GM23338 (cell line): ENCODE data around the gene MAPK14. TPM values are rescaled to one million over a fixed set of nuclear protein-coding genes. Genes with fewer than 3 reads are reported as not detected.

ENCODE experiments used
- ATAC-seq: fragments of 200-7000 bp; cut with Tn5 transposase; 3 replicates; pipeline ENCODE4 v1.9.1; 2020
- DNase-seq: peaks from one replicate; pipeline ENCODE4 v3.0.0-alpha.2; 2015; ENCODE audit warnings: low spot score
- H2AFZ ChIP-seq: fragments of 200-600 bp; sonication (generic); 2 replicates; pipeline ENCODE4 v1.8.0; 2016; ENCODE audit warnings: antibody characterized with exemption, mild to moderate bottlenecking, moderate library complexity
- H3F3A ChIP-seq: fragments of 200-600 bp; sonication (generic); replicated peaks from 2 replicates; pipeline ENCODE4 v1.8.0; 2017; ENCODE audit warnings: antibody characterized with exemption, mixed run types, low read depth
- H3K27ac ChIP-seq: fragments of 200-600 bp; sonication (generic); 2 replicates; pipeline ENCODE4 v1.6.1; 2016; ENCODE audit warnings: low read depth
- H3K27me3 ChIP-seq: fragments of 200-600 bp; sonication (generic); 2 replicates; pipeline ENCODE4 v1.8.0; 2016; ENCODE audit warnings: mild to moderate bottlenecking, mixed run types, moderate library complexity; ENCODE audit not compliant: insufficient read depth
- H3K36me3 ChIP-seq: fragments of 200-600 bp; sonication (generic); 2 replicates; pipeline ENCODE4 v1.8.0; 2016; ENCODE audit warnings: mild to moderate bottlenecking; ENCODE audit not compliant: insufficient read depth
- H3K4me1 ChIP-seq: fragments of 200-600 bp; sonication (generic); 2 replicates; pipeline ENCODE4 v1.8.0; 2016; ENCODE audit warnings: mild to moderate bottlenecking, moderate library complexity; ENCODE audit not compliant: insufficient read depth
- H3K4me2 ChIP-seq: fragments of 200-600 bp; sonication (generic); 2 replicates; pipeline ENCODE4 v1.7.1; 2017; ENCODE audit warnings: mixed run types
- H3K4me3 ChIP-seq: fragments of 200-600 bp; sonication (generic); 2 replicates; pipeline ENCODE4 v1.6.1; 2016; ENCODE audit warnings: mixed run types
- H3K79me2 ChIP-seq: fragments of 200-600 bp; sonication (generic); replicated peaks from 2 replicates; pipeline ENCODE4 v1.8.0; 2017; ENCODE audit warnings: mild to moderate bottlenecking; ENCODE audit not compliant: insufficient read depth
- H3K9me2 ChIP-seq: fragments of 200-600 bp; sonication (generic); 2 replicates; pipeline ENCODE4 v1.8.0; 2017; ENCODE audit not compliant: insufficient read depth
- H4K20me1 ChIP-seq: fragments of 200-600 bp; sonication (generic); replicated peaks from 2 replicates; pipeline ENCODE4 v1.8.0; 2017; ENCODE audit warnings: mild to moderate bottlenecking; ENCODE audit not compliant: insufficient read depth
- H3K27ac Mint-ChIP-seq: 2 replicates; pipeline ENCODE4 v1.8.0; 2020; ENCODE audit warnings: inconsistent platforms, mild to moderate bottlenecking, moderate library complexity, mixed read lengths
- H3K27me3 Mint-ChIP-seq: 3 replicates; pipeline ENCODE4 v1.8.0; 2022; ENCODE audit warnings: low read depth, mild to moderate bottlenecking, moderate library complexity, mixed read lengths, inconsistent platforms; ENCODE audit not compliant: insufficient read depth, poor library complexity
- H3K36me3 Mint-ChIP-seq: 3 replicates; pipeline ENCODE4 v1.8.0; 2021; ENCODE audit warnings: low read depth, mild to moderate bottlenecking, inconsistent platforms, moderate library complexity, mixed read lengths
- H3K4me1 Mint-ChIP-seq: 3 replicates; pipeline ENCODE4 v1.8.0; 2020; ENCODE audit warnings: mild to moderate bottlenecking, inconsistent platforms, mixed read lengths
- H3K4me3 Mint-ChIP-seq: 3 replicates; pipeline ENCODE4 v1.8.0; 2021; ENCODE audit warnings: moderate library complexity, mild to moderate bottlenecking, inconsistent platforms, mixed read lengths
- H3K9me3 Mint-ChIP-seq: 3 replicates; pipeline ENCODE4 v1.8.0; 2020; ENCODE audit warnings: moderate library complexity, mild to moderate bottlenecking, inconsistent platforms, mixed read lengths
- CREB1 ChIP-seq: fragments of 250-450 bp; sonication (Bioruptor Pico); IDR thresholded peaks from 2 replicates; pipeline ENCODE4 v1.5.0; 2020; ENCODE audit warnings: low read depth, mild to moderate bottlenecking, moderate library complexity
- ETS1 ChIP-seq: IDR thresholded peaks from 2 replicates; pipeline ENCODE4 v1.6.1; 2016; ENCODE audit warnings: antibody characterized with exemption
- EZH2 ChIP-seq: fragments of 200-600 bp; sonication (generic); IDR thresholded peaks from one replicate; pipeline ENCODE4 v1.8.0; 2017; ENCODE audit warnings: antibody characterized with exemption, mild to moderate bottlenecking, low read depth; ENCODE audit not compliant: unreplicated experiment
- EZH2phosphoT487 ChIP-seq: fragments of 200-600 bp; sonication (generic); IDR thresholded peaks from one replicate; pipeline ENCODE4 v1.8.1; 2018; ENCODE audit warnings: antibody characterized with exemption; ENCODE audit not compliant: unreplicated experiment
- JUNB ChIP-seq: IDR thresholded peaks from one replicate; pipeline ENCODE4 v1.6.1; 2016; ENCODE audit warnings: antibody characterized with exemption; ENCODE audit not compliant: unreplicated experiment
- POLR2AphosphoS5 ChIP-seq: IDR thresholded peaks from 2 replicates; pipeline ENCODE4 v1.6.1; 2016; ENCODE audit warnings: antibody characterized with exemption, low read depth
- STAT1 ChIP-seq: IDR thresholded peaks from one replicate; pipeline ENCODE4 v1.6.1; 2016; ENCODE audit warnings: antibody characterized with exemption; ENCODE audit not compliant: unreplicated experiment
- ZNF331 ChIP-seq: fragments of 250-450 bp; sonication (Bioruptor Pico); IDR thresholded peaks from 2 replicates; pipeline ENCODE4 v1.5.0; 2020; ENCODE audit warnings: low read depth, mild to moderate bottlenecking, moderate library complexity
- polyA plus RNA-seq: library from polyadenylated mRNA; unstranded; fragments of >200 nt; fragmentation: Nextera tagmentation; extraction: Ambion mirVana; gene quantifications from 2 replicates; pipeline ENCODE4 v1.2.1, GENCODE V29; 2016
- total RNA-seq: library from RNA; depleted of rRNA; stranded (reverse); fragments of >200 nt; shearing (Covaris generic); gene quantifications from 2 replicates; pipeline ENCODE4 v1.2.3, GENCODE V29; 2014
- TF ChIP-seq, protein P1 (sequence below): fragments of 250-450 bp; sonication (Bioruptor Pico); IDR thresholded peaks from 2 replicates; pipeline ENCODE4 v1.5.0; 2020; ENCODE audit warnings: mild to moderate bottlenecking, moderate library complexity

Gene MAPK14
- total and polyA plus RNA-seq, 2 experiments from 2014 or later, result 8.8 to 44.5 TPM

DNA sequence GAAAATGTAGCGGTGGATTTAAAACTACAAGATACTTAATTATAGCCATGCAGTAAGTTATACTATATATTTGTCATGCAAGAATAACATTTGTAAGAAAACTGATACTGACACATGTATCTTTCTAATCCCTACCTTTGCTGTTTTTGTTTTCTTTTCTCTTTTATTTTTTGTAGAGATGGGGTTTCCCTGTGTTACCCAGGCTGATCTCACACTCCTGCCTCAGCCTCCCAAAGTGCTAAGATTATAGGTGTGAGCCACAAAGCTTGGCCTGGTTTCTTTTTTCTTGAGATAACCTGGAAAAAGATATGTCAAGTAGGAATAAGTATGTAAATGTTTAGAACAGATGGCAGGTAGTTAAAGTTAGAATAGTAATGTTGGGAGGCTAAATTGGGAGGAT lies 44.1 kb downstream of the MAPK14 start:
- peaks cover 10% of the 10 kb centered on the region for H4K20me1 ChIP-seq

More for the DNA sequence above, 44.1 kb downstream of the MAPK14 start:
- H3K36me3 ChIP-seq, result no peaks in the 10 kb centered on the region
- no peak overlapping the region for H3K4me2 ChIP-seq
- no peaks in the 10 kb centered on the region for H3K36me3 Mint-ChIP-seq
- H3K4me3 ChIP-seq, result no peak overlapping the region
- H3K27ac ChIP-seq, result no peak overlapping the region
- no peak overlapping the region for H3K27ac Mint-ChIP-seq
- H3K79me2 ChIP-seq, result peaks cover 24% of the 10 kb centered on the region
- no peak overlapping the region for H3K4me3 Mint-ChIP-seq
- H3F3A ChIP-seq, result no peaks in the 10 kb centered on the region
- TF ChIP-seq ZNF331 (CRISPR knock-in tag) (no peak), EZH2phosphoT487 (no peak), JUNB (no peak), CREB1 (no peak), ETS1 (no peak), STAT1 (no peak), POLR2AphosphoS5 (no peak), EZH2 (no peak)
- TF ChIP-seq, protein P1, sequence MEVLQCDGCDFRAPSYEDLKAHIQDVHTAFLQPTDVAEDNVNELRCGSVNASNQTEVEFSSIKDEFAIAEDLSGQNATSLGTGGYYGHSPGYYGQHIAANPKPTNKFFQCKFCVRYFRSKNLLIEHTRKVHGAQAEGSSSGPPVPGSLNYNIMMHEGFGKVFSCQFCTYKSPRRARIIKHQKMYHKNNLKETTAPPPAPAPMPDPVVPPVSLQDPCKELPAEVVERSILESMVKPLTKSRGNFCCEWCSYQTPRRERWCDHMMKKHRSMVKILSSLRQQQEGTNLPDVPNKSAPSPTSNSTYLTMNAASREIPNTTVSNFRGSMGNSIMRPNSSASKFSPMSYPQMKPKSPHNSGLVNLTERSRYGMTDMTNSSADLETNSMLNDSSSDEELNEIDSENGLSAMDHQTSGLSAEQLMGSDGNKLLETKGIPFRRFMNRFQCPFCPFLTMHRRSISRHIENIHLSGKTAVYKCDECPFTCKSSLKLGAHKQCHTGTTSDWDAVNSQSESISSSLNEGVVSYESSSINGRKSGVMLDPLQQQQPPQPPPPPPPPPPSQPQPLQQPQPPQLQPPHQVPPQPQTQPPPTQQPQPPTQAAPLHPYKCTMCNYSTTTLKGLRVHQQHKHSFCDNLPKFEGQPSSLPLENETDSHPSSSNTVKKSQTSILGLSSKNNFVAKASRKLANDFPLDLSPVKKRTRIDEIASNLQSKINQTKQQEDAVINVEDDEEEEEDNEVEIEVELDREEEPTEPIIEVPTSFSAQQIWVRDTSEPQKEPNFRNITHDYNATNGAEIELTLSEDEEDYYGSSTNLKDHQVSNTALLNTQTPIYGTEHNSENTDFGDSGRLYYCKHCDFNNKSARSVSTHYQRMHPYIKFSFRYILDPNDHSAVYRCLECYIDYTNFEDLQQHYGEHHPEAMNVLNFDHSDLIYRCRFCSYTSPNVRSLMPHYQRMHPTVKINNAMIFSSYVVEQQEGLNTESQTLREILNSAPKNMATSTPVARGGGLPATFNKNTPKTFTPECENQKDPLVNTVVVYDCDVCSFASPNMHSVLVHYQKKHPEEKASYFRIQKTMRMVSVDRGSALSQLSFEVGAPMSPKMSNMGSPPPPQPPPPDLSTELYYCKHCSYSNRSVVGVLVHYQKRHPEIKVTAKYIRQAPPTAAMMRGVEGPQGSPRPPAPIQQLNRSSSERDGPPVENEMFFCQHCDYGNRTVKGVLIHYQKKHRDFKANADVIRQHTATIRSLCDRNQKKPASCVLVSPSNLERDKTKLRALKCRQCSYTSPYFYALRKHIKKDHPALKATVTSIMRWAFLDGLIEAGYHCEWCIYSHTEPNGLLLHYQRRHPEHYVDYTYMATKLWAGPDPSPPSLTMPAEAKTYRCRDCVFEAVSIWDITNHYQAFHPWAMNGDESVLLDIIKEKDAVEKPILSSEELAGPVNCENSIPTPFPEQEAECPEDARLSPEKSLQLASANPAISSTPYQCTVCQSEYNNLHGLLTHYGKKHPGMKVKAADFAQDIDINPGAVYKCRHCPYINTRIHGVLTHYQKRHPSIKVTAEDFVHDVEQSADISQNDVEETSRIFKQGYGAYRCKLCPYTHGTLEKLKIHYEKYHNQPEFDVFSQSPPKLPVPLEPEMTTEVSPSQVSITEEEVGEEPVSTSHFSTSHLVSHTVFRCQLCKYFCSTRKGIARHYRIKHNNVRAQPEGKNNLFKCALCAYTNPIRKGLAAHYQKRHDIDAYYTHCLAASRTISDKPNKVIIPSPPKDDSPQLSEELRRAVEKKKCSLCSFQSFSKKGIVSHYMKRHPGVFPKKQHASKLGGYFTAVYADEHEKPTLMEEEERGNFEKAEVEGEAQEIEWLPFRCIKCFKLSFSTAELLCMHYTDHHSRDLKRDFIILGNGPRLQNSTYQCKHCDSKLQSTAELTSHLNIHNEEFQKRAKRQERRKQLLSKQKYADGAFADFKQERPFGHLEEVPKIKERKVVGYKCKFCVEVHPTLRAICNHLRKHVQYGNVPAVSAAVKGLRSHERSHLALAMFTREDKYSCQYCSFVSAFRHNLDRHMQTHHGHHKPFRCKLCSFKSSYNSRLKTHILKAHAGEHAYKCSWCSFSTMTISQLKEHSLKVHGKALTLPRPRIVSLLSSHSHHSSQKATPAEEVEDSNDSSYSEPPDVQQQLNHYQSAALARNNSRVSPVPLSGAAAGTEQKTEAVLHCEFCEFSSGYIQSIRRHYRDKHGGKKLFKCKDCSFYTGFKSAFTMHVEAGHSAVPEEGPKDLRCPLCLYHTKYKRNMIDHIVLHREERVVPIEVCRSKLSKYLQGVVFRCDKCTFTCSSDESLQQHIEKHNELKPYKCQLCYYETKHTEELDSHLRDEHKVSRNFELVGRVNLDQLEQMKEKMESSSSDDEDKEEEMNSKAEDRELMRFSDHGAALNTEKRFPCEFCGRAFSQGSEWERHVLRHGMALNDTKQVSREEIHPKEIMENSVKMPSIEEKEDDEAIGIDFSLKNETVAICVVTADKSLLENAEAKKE (CRISPR knock-in tag), result no peak
- no peaks in the 10 kb centered on the region for H3K9me3 Mint-ChIP-seq
- H3K27me3 ChIP-seq, result no peaks in the 10 kb centered on the region
- H2AFZ ChIP-seq, result no peak overlapping the region
- ATAC-seq, result no peak
- no peaks in the 10 kb centered on the region for H3K4me1 ChIP-seq
- peaks cover 2% of the 10 kb centered on the region for H3K27me3 Mint-ChIP-seq
- H3K4me1 Mint-ChIP-seq, result no peaks in the 10 kb centered on the region
- H3K9me2 ChIP-seq, result no peaks in the 10 kb centered on the region
- no peak for DNase-seq
